ENCODE results near the gene MIEF1.

MIEF1 gene

DNA sequence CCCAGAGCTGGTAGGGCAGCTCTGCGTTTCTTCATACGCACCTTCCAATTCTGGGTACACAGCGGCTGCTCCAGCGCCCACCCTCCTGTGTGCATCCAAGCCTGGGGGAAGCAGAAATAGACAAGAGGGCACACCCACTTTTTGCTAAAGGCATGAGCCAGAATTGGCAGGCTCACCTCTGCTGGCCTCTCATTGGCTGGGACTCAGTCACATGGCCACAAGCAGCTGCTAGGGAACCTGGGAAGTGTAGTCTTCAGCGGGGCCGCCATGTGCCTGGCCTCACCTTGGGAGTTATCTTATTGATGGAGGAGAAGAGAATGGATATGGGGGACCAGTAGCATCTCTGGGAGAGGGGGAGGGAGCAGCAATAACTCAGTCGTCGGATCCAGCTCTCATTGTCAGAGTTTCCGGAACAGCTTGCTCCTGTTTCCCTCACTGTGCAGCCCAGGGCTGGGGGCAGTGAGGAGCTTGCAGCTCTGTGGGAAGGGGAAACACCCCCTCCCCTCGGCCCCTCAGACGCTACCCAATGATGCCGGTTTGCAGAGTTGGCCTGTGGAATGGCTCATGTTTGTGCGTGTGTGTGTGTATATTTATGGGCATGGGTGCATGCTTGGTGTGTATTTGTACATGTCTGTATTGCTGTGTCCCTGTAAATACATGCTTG lies 11.8 kb upstream of the MIEF1 start:
- no peak overlapping the region for H3K27ac Mint-ChIP-seq
- no peaks in the 10 kb centered on the region for H3K9me3 Mint-ChIP-seq
- no peaks in the 10 kb centered on the region for H3K27me3 Mint-ChIP-seq
- peak; percentile 65 to 69 for DNase-seq (ENCODE audit: low spot score in 2 of 2)
- H3K36me3 Mint-ChIP-seq: peaks cover 3% of the 10 kb centered on the region
- H3K4me1 Mint-ChIP-seq: peaks cover 17% of the 10 kb centered on the region
- H3K4me3 Mint-ChIP-seq: peak overlapping the region; percentile 33
- ATAC-seq (ENCODE audit: low read depth): peak; percentile 100

DNA sequence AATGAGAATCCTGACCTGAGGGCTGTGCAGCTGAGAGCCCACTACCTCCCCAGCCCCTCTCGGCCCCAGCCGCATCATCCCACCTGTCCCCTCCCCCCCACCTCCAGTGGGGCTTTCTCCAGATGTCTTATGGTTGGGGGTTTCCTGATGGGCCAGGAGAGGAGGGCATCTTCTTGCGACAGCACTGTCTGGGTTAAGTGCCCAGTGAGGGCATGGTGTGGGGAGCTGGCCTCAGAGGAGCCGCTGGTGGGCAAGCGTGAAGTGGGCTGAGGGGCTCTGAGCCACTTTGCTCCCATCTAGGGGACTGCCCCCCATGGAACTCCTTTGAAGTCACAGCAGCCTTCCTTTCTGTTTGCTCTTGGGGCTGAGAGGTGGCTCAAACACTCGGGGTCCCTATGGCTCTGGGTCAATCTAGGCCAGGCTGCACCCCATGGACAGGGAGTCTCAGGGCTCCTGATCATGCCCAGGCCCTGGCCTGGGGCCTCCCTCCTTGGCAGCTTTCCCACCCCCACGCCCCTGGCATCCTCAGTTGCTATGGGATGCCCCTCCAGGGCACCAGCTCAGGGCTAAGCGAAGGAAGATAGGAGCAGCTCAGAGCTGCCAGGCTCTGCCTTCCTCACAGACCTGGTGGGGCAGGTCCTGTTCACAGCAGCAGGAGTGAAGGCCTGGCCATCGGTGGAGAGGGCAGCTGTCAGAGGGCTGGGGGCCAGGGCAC lies 11.0 kb upstream of the MIEF1 start:
- DNase-seq (ENCODE audit: low spot score in 2 of 2): no peak
- H3K27ac Mint-ChIP-seq: no peak overlapping the region
- ATAC-seq (ENCODE audit: low read depth): no peak
- H3K4me1 Mint-ChIP-seq: peaks cover 19% of the 10 kb centered on the region
- peaks cover 3% of the 10 kb centered on the region for H3K36me3 Mint-ChIP-seq
- H3K4me3 Mint-ChIP-seq: no peak overlapping the region
- H3K9me3 Mint-ChIP-seq: no peaks in the 10 kb centered on the region
- no peaks in the 10 kb centered on the region for H3K27me3 Mint-ChIP-seq

DNA sequence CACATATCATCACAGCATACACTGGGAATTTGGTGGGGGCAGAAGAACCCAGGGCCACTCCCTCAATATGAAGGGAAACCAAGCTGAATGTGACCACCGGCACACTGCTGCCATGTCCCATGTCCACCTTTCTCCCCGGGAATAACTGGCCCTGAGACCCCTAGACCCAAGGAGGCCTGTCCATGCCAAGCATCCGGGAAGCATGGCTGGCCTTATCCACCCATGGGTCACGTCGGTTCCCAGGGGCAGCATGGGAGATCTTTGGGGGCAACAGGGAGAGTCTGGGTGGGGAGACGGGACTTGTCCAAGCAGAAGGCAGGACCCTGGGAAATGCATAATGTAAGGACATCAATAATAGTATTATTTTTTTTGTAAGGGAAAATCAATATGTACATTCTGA lies 10.4 kb upstream of the MIEF1 start:
- ATAC-seq (ENCODE audit: low read depth): no peak

DNA sequence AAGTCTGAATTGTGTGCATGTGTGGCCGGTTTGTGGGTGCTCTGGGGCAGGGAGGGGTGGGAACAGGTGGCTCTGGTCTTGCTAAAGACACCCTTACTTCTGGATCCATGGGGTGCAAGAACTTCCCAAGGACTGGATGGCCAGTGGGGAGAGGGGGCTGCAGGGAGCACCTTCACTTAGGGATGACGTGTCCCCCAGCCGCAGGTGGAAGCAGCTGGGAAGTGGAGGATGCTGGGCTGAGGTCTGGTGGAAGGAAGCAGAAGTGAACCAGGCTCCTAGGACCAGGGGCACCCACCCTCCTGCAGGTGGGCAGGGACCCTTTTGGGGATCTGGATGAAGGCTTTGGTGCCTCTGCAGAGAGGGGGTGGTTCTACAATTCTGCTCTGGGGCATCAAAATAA lies 9.9 kb upstream of the MIEF1 start:
- no peaks in the 10 kb centered on the region for H3K9me3 Mint-ChIP-seq
- no peak overlapping the region for H3K27ac Mint-ChIP-seq
- no peaks in the 10 kb centered on the region for H3K27me3 Mint-ChIP-seq
- peaks cover 24% of the 10 kb centered on the region for H3K4me1 Mint-ChIP-seq
- H3K4me3 Mint-ChIP-seq: no peak overlapping the region
- no peak for ATAC-seq (ENCODE audit: low read depth)
- DNase-seq (ENCODE audit: low spot score in 2 of 2): no peak
- peaks cover 3% of the 10 kb centered on the region for H3K36me3 Mint-ChIP-seq

More for the DNA sequence above, 10.4 kb upstream of the MIEF1 start:
- Mint-ChIP-seq H3K4me3 (no peak overlapping the region), H3K4me1 (peaks cover 23% of the 10 kb centered on the region), H3K27ac (no peak overlapping the region), H3K9me3 (no peaks in the 10 kb centered on the region), H3K36me3 (peaks cover 3% of the 10 kb centered on the region), H3K27me3 (no peaks in the 10 kb centered on the region)
- DNase-seq (ENCODE audit: low spot score in 2 of 2): no peak

DNA sequence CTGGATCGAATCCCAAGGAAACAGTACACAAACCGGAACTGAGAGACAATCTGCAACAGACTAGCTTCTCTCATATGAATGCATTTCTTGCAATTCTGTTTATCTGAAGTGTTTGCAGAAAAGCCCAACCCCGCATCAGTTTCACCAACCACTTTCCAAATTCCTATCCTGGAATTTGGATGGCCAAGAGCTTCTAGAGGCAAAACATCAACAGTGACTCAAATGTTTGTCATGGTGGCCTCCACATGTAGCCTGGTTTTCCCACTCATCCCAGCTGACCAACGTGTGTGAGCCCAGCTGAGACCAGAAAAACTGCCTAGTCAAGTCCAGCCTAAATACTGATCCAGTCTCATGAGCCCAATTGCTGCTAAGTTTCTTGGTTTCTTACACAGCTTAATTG lies 8.3 kb upstream of the MIEF1 start:
- H3K4me1 Mint-ChIP-seq: peaks cover 24% of the 10 kb centered on the region
- no peak for DNase-seq (ENCODE audit: low spot score in 2 of 2)
- H3K27me3 Mint-ChIP-seq: no peaks in the 10 kb centered on the region
- no peaks in the 10 kb centered on the region for H3K36me3 Mint-ChIP-seq
- ATAC-seq (ENCODE audit: low read depth): no peak
- no peak overlapping the region for H3K4me3 Mint-ChIP-seq
- H3K27ac Mint-ChIP-seq: peak overlapping the region; percentile 30
- H3K9me3 Mint-ChIP-seq: no peaks in the 10 kb centered on the region

DNA sequence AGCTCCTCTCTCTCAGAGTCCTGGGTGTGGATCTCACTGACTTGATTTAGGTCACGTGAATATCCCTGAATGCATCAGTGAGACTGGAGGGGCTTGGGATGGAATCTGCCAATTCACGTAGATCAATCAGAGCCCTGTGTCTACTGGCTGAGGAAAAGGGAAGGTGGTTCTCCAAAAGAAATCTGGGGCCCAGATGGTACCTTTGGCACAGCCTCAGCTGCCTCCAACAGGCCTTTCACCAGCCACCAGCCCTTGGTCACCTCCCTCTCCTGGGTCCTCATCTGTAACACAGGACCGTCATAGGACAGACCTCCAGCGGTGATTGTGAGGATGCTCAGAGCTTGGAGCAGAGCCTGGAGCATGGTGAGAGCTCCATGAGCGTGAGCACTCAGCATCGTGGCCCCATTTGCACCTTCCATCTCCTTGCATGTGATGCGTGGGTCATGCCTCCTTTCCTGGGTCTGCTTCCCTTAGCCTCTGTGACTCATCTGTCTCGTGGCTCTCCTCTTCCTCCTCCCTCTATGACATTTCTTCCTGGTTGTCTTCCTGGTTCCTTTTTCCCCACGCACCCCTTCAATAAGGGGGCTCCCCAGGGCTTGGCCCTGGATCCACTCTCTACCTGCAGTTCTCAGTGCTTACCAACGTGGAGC lies 7.5 kb upstream of the MIEF1 start:
- ATAC-seq (ENCODE audit: low read depth) (no peak), DNase-seq (ENCODE audit: low spot score in 2 of 2) (no peak)
- Mint-ChIP-seq H3K27me3 (no peaks in the 10 kb centered on the region), H3K27ac (no peak overlapping the region), H3K4me1 (peaks cover 23% of the 10 kb centered on the region), H3K9me3 (no peaks in the 10 kb centered on the region), H3K4me3 (no peak overlapping the region), H3K36me3 (no peaks in the 10 kb centered on the region)

DNA sequence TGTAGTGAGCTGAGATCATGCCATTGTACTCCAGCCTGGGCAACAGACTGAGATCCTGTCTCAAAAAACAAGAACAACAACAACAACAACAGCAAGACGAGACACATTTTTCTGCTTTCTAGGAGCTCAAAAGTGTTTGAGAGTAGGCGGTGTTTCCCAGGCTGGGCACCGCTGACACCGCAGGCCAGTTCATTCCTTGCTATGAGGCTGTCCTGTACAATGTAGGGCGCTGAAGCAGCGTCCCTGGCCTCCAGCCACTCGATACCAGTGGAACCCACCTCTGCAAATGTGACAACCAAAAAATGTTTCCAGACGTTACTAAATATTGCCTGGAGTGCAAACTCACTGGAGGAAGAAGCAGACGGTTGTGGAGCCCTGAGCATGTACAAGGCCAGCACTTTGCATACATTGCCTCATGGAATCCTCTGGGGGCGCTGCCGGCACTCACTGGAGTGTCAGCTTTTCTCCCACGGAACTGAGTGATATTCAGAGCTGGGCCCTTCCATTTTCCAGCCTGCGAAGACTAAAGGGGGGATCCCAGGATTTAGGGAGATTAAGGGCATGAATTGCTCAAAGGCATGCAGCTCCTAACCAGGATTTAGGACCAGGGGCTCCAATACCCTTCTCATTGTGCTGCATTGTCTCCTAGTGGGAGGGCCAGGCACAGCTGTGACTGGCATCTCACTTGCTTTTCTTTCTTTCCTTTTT lies 5.8 kb upstream of the MIEF1 start:
- no peaks in the 10 kb centered on the region for H3K27me3 Mint-ChIP-seq
- ATAC-seq (ENCODE audit: low read depth) (peak; percentile 79), DNase-seq (ENCODE audit: low spot score in 2 of 2) (peak in 1 of 2 donors; percentile 36)
- peaks cover 14% of the 10 kb centered on the region for H3K4me1 Mint-ChIP-seq
- no peak overlapping the region for H3K27ac Mint-ChIP-seq
- no peaks in the 10 kb centered on the region for H3K9me3 Mint-ChIP-seq
- H3K36me3 Mint-ChIP-seq: no peaks in the 10 kb centered on the region
- no peak overlapping the region for H3K4me3 Mint-ChIP-seq

DNA sequence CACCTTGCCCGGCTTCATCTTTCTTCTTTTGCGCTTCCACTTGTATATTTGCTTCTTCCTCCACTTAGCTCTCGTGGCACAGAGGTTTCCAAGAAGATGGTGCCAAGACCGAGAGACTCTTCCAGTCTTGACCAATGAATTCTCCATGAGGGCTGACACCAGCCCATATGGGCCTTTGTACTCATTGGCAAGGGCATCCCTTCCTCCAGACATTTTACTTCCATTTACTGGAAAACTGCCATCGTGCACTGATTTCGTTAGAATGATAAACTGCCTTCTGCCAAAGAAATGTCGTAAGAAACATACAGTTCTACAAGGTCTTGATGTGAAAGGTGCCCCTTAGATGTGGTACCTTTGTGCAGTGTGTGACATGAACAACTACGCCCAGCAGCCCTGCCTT lies 4.7 kb upstream of the MIEF1 start:
- H3K27me3 Mint-ChIP-seq: no peaks in the 10 kb centered on the region
- no peaks in the 10 kb centered on the region for H3K9me3 Mint-ChIP-seq
- no peak overlapping the region for H3K27ac Mint-ChIP-seq
- no peak overlapping the region for H3K4me3 Mint-ChIP-seq
- H3K36me3 Mint-ChIP-seq: peaks cover 2% of the 10 kb centered on the region
- H3K4me1 Mint-ChIP-seq: peaks cover 20% of the 10 kb centered on the region
- DNase-seq (ENCODE audit: low spot score in 2 of 2) (no peak), ATAC-seq (ENCODE audit: low read depth) (no peak)

DNA sequence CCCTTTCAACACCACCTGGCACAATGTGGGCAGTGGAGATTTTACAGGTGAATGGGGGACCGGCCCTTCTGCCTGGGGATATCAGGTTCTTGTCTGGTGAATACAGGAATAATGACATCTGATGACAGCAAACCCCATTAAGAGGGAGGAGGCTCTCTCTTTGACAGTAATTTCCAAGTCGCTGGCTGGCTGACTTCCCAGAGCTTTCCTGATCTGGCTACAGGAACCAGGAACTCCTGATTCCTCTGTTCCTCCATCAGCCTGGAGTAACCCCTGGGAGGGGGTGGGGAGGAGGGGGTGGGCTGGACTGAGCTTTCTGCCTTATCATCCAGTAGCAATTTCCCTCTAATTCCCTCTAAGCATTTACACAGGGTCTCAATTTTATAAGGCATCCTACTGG lies 3.7 kb upstream of the MIEF1 start:
- DNase-seq (ENCODE audit: low spot score in 2 of 2): no peak
- ATAC-seq (ENCODE audit: low read depth): no peak
- Mint-ChIP-seq H3K4me3 (no peak overlapping the region), H3K36me3 (peaks cover 2% of the 10 kb centered on the region), H3K4me1 (peaks cover 17% of the 10 kb centered on the region), H3K9me3 (no peaks in the 10 kb centered on the region), H3K27me3 (no peaks in the 10 kb centered on the region), H3K27ac (no peak overlapping the region)

DNA sequence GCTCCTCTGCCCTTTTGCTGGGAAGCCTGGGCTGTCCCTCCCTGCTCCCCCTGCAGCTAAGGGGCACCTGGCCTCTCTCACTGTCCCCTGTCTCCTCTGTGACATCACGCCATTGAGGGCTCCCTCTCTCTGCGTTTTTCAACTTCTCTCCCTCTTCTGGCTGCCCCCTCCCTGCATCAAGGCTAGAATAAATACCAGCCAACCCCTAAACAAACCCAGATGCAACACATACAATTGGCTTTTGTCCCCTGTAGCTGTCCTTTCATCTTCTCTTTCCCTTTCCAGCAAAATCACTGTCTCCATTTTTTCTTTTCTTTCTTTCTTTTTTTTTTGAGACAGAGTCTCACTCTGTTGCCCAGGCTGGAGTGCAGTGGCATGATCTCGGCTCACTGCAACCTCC lies 3.3 kb upstream of the MIEF1 start:
- ATAC-seq (ENCODE audit: low read depth) (no peak), DNase-seq (ENCODE audit: low spot score in 2 of 2) (no peak)
- peaks cover 2% of the 10 kb centered on the region for H3K36me3 Mint-ChIP-seq
- H3K4me1 Mint-ChIP-seq: peaks cover 18% of the 10 kb centered on the region
- no peaks in the 10 kb centered on the region for H3K9me3 Mint-ChIP-seq
- no peak overlapping the region for H3K27ac Mint-ChIP-seq
- no peak overlapping the region for H3K4me3 Mint-ChIP-seq
- H3K27me3 Mint-ChIP-seq: no peaks in the 10 kb centered on the region

DNA sequence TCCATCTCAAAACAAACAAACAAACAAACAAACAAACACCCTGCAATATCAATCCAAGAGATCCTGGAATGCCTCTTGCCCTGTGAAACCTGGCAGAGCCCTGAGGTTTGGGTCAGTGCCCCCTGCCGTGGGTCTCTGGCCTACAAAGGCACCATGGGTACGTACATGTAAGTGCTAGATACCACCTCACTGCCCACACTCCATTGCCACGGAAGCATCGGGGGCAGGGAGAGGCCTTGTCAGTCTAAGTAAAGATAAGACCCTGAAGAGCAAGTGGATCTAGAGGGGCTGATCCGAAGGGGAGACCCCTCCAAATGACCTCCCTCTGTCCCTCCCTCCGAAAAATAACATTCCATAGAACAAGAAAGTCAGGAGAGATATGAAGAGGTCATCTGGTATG lies 2.0 kb upstream of the MIEF1 start:
- no peak for DNase-seq (ENCODE audit: low spot score in 2 of 2)
- ATAC-seq (ENCODE audit: low read depth): no peak
- Mint-ChIP-seq H3K36me3 (peaks cover 6% of the 10 kb centered on the region), H3K9me3 (no peaks in the 10 kb centered on the region), H3K4me1 (peaks cover 24% of the 10 kb centered on the region), H3K4me3 (no peak overlapping the region), H3K27me3 (no peaks in the 10 kb centered on the region), H3K27ac (no peak overlapping the region)

DNA sequence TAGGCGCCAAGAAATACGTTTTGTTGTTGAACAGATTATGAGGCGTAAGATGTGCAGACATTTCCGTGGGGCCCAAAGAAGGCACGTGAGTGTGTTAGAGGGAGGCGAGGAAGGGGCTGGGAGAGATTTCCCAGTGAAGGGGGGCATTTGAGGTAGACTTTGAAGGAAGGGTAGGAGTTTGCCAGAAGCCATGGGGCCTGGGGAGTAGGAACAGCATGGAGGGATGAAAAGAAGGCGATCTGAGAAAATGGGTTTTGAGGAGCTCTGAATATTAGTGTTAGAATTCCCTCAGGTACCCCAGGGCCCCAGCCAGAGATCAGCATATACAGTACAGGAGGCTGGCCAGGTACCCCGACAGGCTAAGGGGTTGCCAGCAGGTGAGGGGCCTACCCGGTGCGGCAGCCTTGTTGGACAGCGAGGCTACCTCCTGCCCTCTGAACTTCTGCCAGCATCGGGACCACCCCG lies 414 bp upstream of the MIEF1 start:
- Mint-ChIP-seq H3K27ac (peak overlapping the region; percentile 86), H3K36me3 (peaks cover 19% of the 10 kb centered on the region), H3K4me1 (peaks cover 23% of the 10 kb centered on the region), H3K4me3 (peak overlapping the region; percentile 92), H3K9me3 (no peaks in the 10 kb centered on the region), H3K27me3 (no peaks in the 10 kb centered on the region)
- ATAC-seq (ENCODE audit: low read depth) (peak; percentile 17), DNase-seq (ENCODE audit: low spot score in 2 of 2) (no peak)

DNA sequence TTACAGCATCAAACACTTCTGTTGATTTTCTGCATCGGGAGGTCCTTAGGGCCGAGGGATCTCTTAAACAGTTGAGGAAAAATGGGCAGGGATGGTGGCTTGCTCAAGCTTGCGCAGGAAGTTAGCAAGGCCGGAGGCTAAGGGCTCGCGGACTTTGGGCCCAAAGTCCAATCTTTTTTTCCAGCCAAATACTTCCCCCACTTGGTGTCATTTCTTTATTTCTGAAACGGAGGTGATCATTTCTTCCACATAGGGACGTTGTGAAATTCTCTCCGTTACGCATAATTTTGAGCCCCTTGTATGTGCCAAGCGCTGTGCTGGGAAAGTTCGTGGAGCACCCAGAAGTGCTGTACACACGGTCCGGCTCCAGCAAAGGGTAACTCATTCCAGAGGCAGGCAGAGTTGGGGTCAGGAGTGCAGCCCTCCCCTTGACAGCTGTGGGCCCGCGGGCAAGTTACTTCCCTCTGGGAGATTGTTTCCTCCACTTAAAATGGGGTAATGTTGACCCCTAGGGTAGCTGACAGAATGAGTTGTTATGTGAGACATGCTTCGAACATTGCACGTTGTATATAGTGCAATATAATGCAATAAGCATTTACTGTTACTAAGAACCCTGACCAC lies 809 bp downstream of the MIEF1 start:
- no peak for ATAC-seq (ENCODE audit: low read depth)
- peaks cover 21% of the 10 kb centered on the region for H3K36me3 Mint-ChIP-seq
- H3K4me3 Mint-ChIP-seq: peak overlapping the region; percentile 92
- H3K9me3 Mint-ChIP-seq: no peaks in the 10 kb centered on the region
- peak overlapping the region; percentile 86 for H3K27ac Mint-ChIP-seq
- no peak for DNase-seq (ENCODE audit: low spot score in 2 of 2)
- no peaks in the 10 kb centered on the region for H3K27me3 Mint-ChIP-seq
- peaks cover 24% of the 10 kb centered on the region for H3K4me1 Mint-ChIP-seq

DNA sequence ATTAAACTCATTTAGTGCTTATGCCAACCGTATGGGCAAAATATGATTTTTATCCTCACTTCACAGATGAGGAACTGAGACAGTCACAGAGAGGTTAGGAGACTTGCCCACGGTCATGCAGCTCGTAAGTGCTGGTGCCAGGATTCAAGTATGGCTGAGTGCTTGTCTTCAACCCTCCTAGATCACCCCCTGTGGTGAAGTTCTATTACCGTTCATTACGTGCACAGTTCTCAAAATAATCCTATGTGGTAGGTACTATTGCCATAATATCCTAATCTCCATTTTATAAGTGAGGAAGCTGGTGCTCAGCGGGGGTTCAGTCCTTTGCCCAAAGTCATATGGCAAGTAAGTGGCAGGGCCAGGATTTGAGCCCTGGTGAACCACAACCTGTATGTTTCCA lies 1.5 kb downstream of the MIEF1 start:
- H3K4me1 Mint-ChIP-seq: peaks cover 29% of the 10 kb centered on the region
- H3K27me3 Mint-ChIP-seq: no peaks in the 10 kb centered on the region
- peak overlapping the region; percentile 55 for H3K27ac Mint-ChIP-seq
- peaks cover 23% of the 10 kb centered on the region for H3K36me3 Mint-ChIP-seq
- no peaks in the 10 kb centered on the region for H3K9me3 Mint-ChIP-seq
- H3K4me3 Mint-ChIP-seq: peak overlapping the region; percentile 74
- ATAC-seq (ENCODE audit: low read depth) (no peak), DNase-seq (ENCODE audit: low spot score in 2 of 2) (no peak)
